DND-41 (cell line): Measurements from ENCODE around the gene DYNC2I2.

ENCODE experiments used
- CTCF ChIP-seq: IDR thresholded peaks from 2 replicates; pipeline ENCODE4 v1.5.1; 2012; ENCODE audit warnings: borderline replicate concordance, low read length, moderate library complexity, mild to moderate bottlenecking; ENCODE audit not compliant: poor library complexity, severe bottlenecking; ENCODE audit errors: extremely low read depth
- EZH2 ChIP-seq: IDR thresholded peaks from 3 replicates; pipeline ENCODE4 v1.6.1; 2012; ENCODE audit warnings: borderline replicate concordance, low read depth, mild to moderate bottlenecking, moderate library complexity, low read length, inconsistent platforms; ENCODE audit not compliant: severe bottlenecking

GRCh38 chr9:128657796-128658195 is 1.1 kb upstream of the DYNC2I2 start:
- TF ChIP-seq CTCF (no peak), EZH2 (no peak)
